K562 (cell line): ENCODE results near the gene AACS. TPM values are rescaled to one million over a fixed set of nuclear protein-coding genes. Genes with fewer than 3 reads are reported as not detected.

ENCODE experiments used
- ATAC-seq: fragments of 200-7000 bp; cut with Tn5 transposase; 3 replicates; pipeline ENCODE4 v1.9.1; 2020; ENCODE audit warnings: moderate library complexity
- BruUV-seq: library from RNA; stranded (reverse); fragments of 400-500 nt; replicated peaks from 2 replicates; lab custom pipeline; 2021; lab: Mats Ljungman, UMichigan
- CTCF ChIA-PET: fragments of 300-600 bp; formaldehyde crosslinking; extraction: SDS; loops from one replicate; lab custom pipeline; 2021; ENCODE audit warnings: low intra/inter-chr PET ratio; lab: Yijun Ruan, JAX
- POLR2A ChIA-PET: fragments of 300-600, 350-650 bp; sonication (Branson Sonifier 250); formaldehyde crosslinking; extraction: SDS; loops from one replicate; lab custom pipeline; 2021; ENCODE audit warnings: antibody characterized with exemption, inconsistent platforms; lab: Yijun Ruan, JAX
- DNase-seq, 4 experiments: peaks; one replicate each; pipeline versions ENCODE4 v3.0.0 to v3.0.0-alpha.2; 2011 to 2018; ENCODE audit warnings: low spot score in 3 of 4, mixed read lengths in 3 of 4; ENCODE audit errors: extremely low read depth in 1 of 4
- FAIRE-seq: peaks from 2 replicates; lab custom pipeline; 2011; peaks lifted over from hg19 to GRCh38; lab: Jason Lieb, UNC
- H2AFZ ChIP-seq: 2 replicates; pipeline ENCODE4 v1.6.0; 2011; ENCODE audit warnings: low read depth, low read length, control low read depth, inconsistent platforms
- H3K27ac ChIP-seq: fragments of 200-600 bp; 3 replicates; pipeline ENCODE4 v1.8.0; 2011; ENCODE audit warnings: low read depth, mild to moderate bottlenecking, control low read depth, inconsistent platforms, low read length, moderate library complexity, mixed read lengths; ENCODE audit errors: extremely low read depth
- H3K27me3 ChIP-seq, 2 experiments: fragments of 300-600 bp in 1 of 2; 2 replicates in 1 of 2; 3 replicates in 1 of 2; pipeline versions ENCODE4 v1.6.0 to v1.8.0; 2011; ENCODE audit warnings: inconsistent platforms in 2 of 2, low read length in 2 of 2, mild to moderate bottlenecking in 1 of 2, mixed read lengths in 1 of 2, moderate library complexity in 1 of 2; ENCODE audit not compliant: control insufficient read depth in 2 of 2, insufficient read depth in 2 of 2
- H3K36me3 ChIP-seq: fragments of 300-600 bp; 3 replicates; pipeline ENCODE4 v1.8.0; 2011; ENCODE audit warnings: mild to moderate bottlenecking, low read length, inconsistent platforms; ENCODE audit not compliant: control insufficient read depth, insufficient read depth
- H3K4me1 ChIP-seq, 2 experiments: fragments of 200-600 bp in 1 of 2; replicated peaks in 1 of 2; 2 replicates in 1 of 2; 3 replicates in 1 of 2; pipeline versions ENCODE4 v1.5.1 to v1.8.0; 2011; ENCODE audit warnings: inconsistent platforms in 2 of 2, low read length in 2 of 2, mild to moderate bottlenecking in 1 of 2, mixed read lengths in 1 of 2, moderate library complexity in 1 of 2; ENCODE audit not compliant: control insufficient read depth in 2 of 2, insufficient read depth in 2 of 2
- H3K4me2 ChIP-seq: 2 replicates; pipeline ENCODE4 v1.6.1; 2011; ENCODE audit warnings: low read length, control low read depth, inconsistent platforms, mixed read lengths; ENCODE audit not compliant: insufficient read depth
- H3K4me3 ChIP-seq: fragments of 200-600 bp; sonication (generic), shearing (Covaris generic); 2 replicates; pipeline ENCODE4 v1.5.1; 2016; ENCODE audit warnings: control low read depth, inconsistent platforms
- H3K79me2 ChIP-seq: fragments of 200-600 bp; 3 replicates; pipeline ENCODE4 v1.8.0; 2011; ENCODE audit warnings: low read length, inconsistent platforms; ENCODE audit not compliant: control insufficient read depth, insufficient read depth
- H3K9ac ChIP-seq, 2 experiments: 2 replicates each; pipeline versions ENCODE4 v1.6.0 to v1.6.1; 2011; ENCODE audit warnings: low read depth in 2 of 2, low read length in 2 of 2, control low read depth in 1 of 2, inconsistent platforms in 1 of 2, mild to moderate bottlenecking in 1 of 2, mixed read lengths in 1 of 2; ENCODE audit not compliant: insufficient read depth in 1 of 2
- H3K9me1 ChIP-seq: one replicate; pipeline ENCODE4 v1.6.0; 2011; ENCODE audit warnings: inconsistent platforms, mild to moderate bottlenecking, low read length, moderate library complexity; ENCODE audit not compliant: control insufficient read depth, insufficient read depth
- H3K9me3 ChIP-seq: replicated peaks from 2 replicates; pipeline ENCODE4 v1.5.1; 2011; ENCODE audit warnings: low read depth, low read length, inconsistent platforms; ENCODE audit not compliant: control insufficient read depth, insufficient read depth
- H4K20me1 ChIP-seq: replicated peaks from 2 replicates; pipeline ENCODE4 v1.6.1; 2011; ENCODE audit warnings: low read length, inconsistent platforms, mixed read lengths; ENCODE audit not compliant: control insufficient read depth, insufficient read depth
- NR2C1 ChIP-seq, 2 experiments: fragments of 450-650 bp; IDR thresholded peaks; 2 replicates each; pipeline ENCODE4 v1.6.1; 2017; ENCODE audit warnings: mild to moderate bottlenecking in 2 of 2, antibody characterized with exemption in 1 of 2, inconsistent platforms in 1 of 2, missing compliant biosample characterization in 1 of 2, missing genetic modification characterization in 1 of 2
- WGBS: fragments of 100-300 bp; shearing (Covaris generic); methylation state at CpG from one replicate; pipeline ENCODE4 v1.1.6; 2016; ENCODE audit warnings: low coverage, mixed read lengths; ENCODE audit not compliant: insufficient coverage; ENCODE audit errors: missing lambda C conversion rate; 5-methylcytosine and 5-hydroxymethylcytosine counted together
- in situ Hi-C: fragments of 300-500 bp; cut with MboI; formaldehyde crosslinking; loops from 4 replicates; pipeline ENCODE4 v1.15.0; 2018; ENCODE audit warnings: inconsistent platforms, mixed read lengths
- intact Hi-C: fragments of 100-400 bp; cut with micrococcal nuclease; formaldehyde crosslinking; loops from 2 replicates; pipeline ENCODE4 v1.14.2; 2022
- polyA plus RNA-seq, 8 experiments: library from polyadenylated mRNA; depleted of rRNA in 4 of 8; stranded (reverse) in 5 of 8; unstranded in 3 of 8; fragments of >200 nt; fragmentation: Nextera tagmentation in 2 of 8; fragmentation: Illumina TruSeq in 1 of 8; extraction: Ambion mirVana in 2 of 8; extraction: Trizol in 1 of 8; gene quantifications; 2 replicates each; pipeline versions ENCODE4 v1.2.1 to v1.2.3, GENCODE V29; 2011 to 2014; ENCODE audit warnings: inconsistent platforms in 1 of 8, missing spikeins in 1 of 8
- total RNA-seq, 7 experiments: library from RNA; depleted of rRNA in 6 of 7; stranded (reverse); fragments of >200 nt in 6 of 7; fragmentation: Illumina TruSeq in 2 of 7; extraction: Trizol in 2 of 7; gene quantifications; 2 replicates each; pipeline versions ENCODE4 v1.2.1 to v1.2.3, GENCODE V29; 2011 to 2021; ENCODE audit warnings: low replicate concordance in 1 of 7
- TF ChIP-seq, protein P1 (sequence below): sonication (generic); formaldehyde crosslinking; IDR thresholded peaks from 2 replicates; pipeline ENCODE4 v1.8.0; 2022; ENCODE audit warnings: missing genetic modification reagents, mild to moderate bottlenecking, moderate library complexity, borderline replicate concordance

AACS gene
- total and polyA plus RNA-seq, 9 of the 15 experiments (the other 6 are each of a cell fraction or from before 2014, with no cell fraction given) = 2.4 to 13.0 (median 6.0) TPM

DNA sequence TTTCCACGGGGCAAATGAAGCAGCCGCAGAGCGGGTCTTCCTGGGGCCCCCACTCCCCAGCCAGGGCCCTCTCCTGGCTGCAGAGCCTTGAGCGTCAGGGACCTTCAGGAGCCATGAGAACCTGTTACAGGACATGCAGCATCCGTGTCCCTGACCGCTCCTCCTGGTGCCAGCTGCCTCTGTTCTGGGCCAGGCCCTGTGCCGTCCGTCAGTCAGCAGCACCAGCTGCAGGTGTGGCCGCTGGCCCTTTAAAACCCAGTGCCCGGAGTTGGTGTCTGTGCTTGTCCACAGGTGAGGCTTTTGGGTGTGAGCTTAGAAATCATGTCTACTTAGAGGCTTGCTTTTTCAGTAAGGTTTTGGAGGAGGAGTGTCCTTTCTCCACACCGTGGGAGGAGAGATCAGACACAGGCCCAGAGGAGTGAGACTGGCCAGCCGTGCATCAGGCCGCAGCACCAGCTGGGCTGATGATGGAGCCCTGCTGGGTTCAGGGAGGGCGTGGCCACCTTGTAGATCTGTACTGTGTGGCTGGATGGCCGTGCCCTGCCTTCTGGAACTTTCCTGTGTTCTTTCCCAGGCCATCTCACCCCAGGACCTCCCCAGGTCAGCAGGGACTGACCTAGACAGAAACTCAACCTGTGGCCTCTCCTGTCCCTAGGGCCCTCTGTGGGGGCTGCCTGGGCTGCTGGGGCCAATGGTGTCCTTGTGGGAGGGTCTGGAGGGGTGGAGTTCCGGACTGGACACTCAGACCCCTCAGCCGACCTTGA, 27.1 kb downstream of the AACS start:
- Histone ChIP-seq H3K79me2 (no peaks in the 10 kb centered on the region), H3K9me3 (no peaks in the 10 kb centered on the region), H3K27me3 (0 out of 5 replicates have a peak, but pooled peaks cover 0 to 5% of the 10 kb centered on the region in 2 experiments), H2AFZ (no peak overlapping the region), H3K9ac (peak overlapping the region in 1 of 2 experiments; percentile 53; a peak in 2 of 4 replicates), H3K27ac (no peak overlapping the region), H3K9me1 (no peaks in the 10 kb centered on the region), H3K36me3 (peaks cover 12% of the 10 kb centered on the region; the same call in 2 of the 3 replicates), H4K20me1 (no peaks in the 10 kb centered on the region; the same call in 1 of the 2 replicates), H3K4me1 (peaks cover 3 to 22% of the 10 kb centered on the region in 2 experiments; a peak in 4 of 5 replicates), H3K4me2 (no peak overlapping the region), H3K4me3 (no peak overlapping the region)
- in situ Hi-C loops (no loop called here), intact Hi-C loops (no loop called here)
- 70% methylated on average over 15 of the region's 17 CpGs for WGBS
- TF ChIP-seq NR2C1 (IDR thresholded peaks at IDR 0.05) = no peak
- TF ChIP-seq NR2C1 (tag; IDR thresholded peaks at IDR 0.05) = no peak
- TF ChIP-seq, protein P1, sequence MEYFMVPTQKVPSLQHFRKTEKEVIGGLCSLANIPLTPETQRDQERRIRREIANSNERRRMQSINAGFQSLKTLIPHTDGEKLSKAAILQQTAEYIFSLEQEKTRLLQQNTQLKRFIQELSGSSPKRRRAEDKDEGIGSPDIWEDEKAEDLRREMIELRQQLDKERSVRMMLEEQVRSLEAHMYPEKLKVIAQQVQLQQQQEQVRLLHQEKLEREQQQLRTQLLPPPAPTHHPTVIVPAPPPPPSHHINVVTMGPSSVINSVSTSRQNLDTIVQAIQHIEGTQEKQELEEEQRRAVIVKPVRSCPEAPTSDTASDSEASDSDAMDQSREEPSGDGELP (CRISPR knock-in tag) = peak; percentile 30; the same call in 1 of the 2 replicates
- CTCF ChIA-PET = no interaction called here
- no peak for FAIRE-seq
- DNase-seq = no peak
- no TSS peak for BruUV-seq
- 0 out of 3 replicates have a peak, but pooled peaks have one; percentile 9 for ATAC-seq
- POLR2A ChIA-PET = interaction anchor here (0.9 kb wide), 1 partner anchor 16 kb away, joined by 4 read pairs; no protein-coding TSS in a partner anchor
